OCI-LY7 (cell line): ENCODE results near the gene ADAMTS4.

Source experiments
- CTCF ChIP-seq: fragments of 200-600 bp; sonication (generic); conservative IDR thresholded peaks from 2 replicates; pipeline ENCODE4 v1.5.1; 2014; ENCODE audit warnings: mild to moderate bottlenecking, antibody characterized with exemption, low read length, moderate library complexity, mixed read lengths
- EZH2phosphoT487 ChIP-seq: fragments of 200-600 bp; sonication (generic); IDR thresholded peaks from 2 replicates; pipeline ENCODE4 v1.6.1; 2018; ENCODE audit warnings: low read depth, borderline replicate concordance, mild to moderate bottlenecking, mixed run types, antibody characterized with exemption, low read length, moderate library complexity, mixed read lengths

- TF ChIP-seq CTCF (no peak), EZH2phosphoT487 (no peak)
Measured at GRCh38 chr1:161188381-161188780, 10.5 kb downstream of the ADAMTS4 start.
